G401 (cell line): Measurements from ENCODE around the gene HS1BP3. TPM values are rescaled to one million over a fixed set of nuclear protein-coding genes. Genes with fewer than 3 reads are reported as not detected.

Experiments
- DNase-seq: peaks from one replicate; pipeline ENCODE4 v3.0.0-alpha.2; 2015; ENCODE audit warnings: low spot score
- in situ Hi-C: cut with HindIII; loops from 2 replicates; pipeline ENCODE4 v1.10.0; 2016; ENCODE audit warnings: low sequenced_read_pairs, mixed read lengths
- total RNA-seq: library from RNA; depleted of rRNA; stranded (reverse); fragments of >200 nt; shearing (Covaris generic); gene quantifications from 2 replicates; pipeline ENCODE4 v1.2.3, GENCODE V29; 2014; rRNA removed

The HS1BP3 gene
- total RNA-seq, 1 experiment from 2014 or later, result 53.7 TPM

- no peak for DNase-seq
These were observed 82.1 kb downstream of the HS1BP3 start for GRCh38 chr2:20568501-20569463.

GRCh38 chr2:20567926-20568179 is 83.0 kb downstream of the HS1BP3 start:
- in situ Hi-C loops, result no loop called here
- DNase-seq, result no peak

More at GRCh38 chr2:20568501-20569463, 82.1 kb downstream of the HS1BP3 start:
- in situ Hi-C loops, result no loop called here

Other genes with a start within 250 kb of the HS1BP3 start
- gene RHOB, start 204.0 kb downstream of the HS1BP3 start, total RNA-seq, result 274 and 317 TPM in 2 replicates
- 0.37 and 1.2 TPM in 2 replicates for gene GDF7, start 16.0 kb upstream of the HS1BP3 start, total RNA-seq
- 30.7 and 47.7 TPM in 2 replicates for gene LDAH, start 172.0 kb upstream of the HS1BP3 start, total RNA-seq